OCI-LY3 (cell line): Measurements from ENCODE around the gene YWHAQ.
"Not testable (repeated sequence)": the region's sequence is repeated elsewhere in the genome, so short reads cannot be mapped to it uniquely, and the experiment has no call there.

ENCODE experiments used
- H2AFZ ChIP-seq: fragments of 200-600, 300-600 bp; shearing (Covaris generic); 2 replicates; pipeline ENCODE4 v1.6.0; 2014; ENCODE audit warnings: antibody characterized with exemption, low read depth, low read length
- H3K27ac ChIP-seq: fragments of 200-600, 300-600 bp; sonication (generic); 2 replicates; pipeline ENCODE4 v1.5.1; 2014; ENCODE audit warnings: mild to moderate bottlenecking, low read length, moderate library complexity, mixed read lengths
- H3K27me3 ChIP-seq: fragments of 200-600, 300-600 bp; sonication (generic); 2 replicates; pipeline ENCODE4 v1.6.1; 2014; ENCODE audit warnings: low read depth, low read length, mixed read lengths
- H3K36me3 ChIP-seq: fragments of 200-600, 300-600 bp; sonication (generic); replicated peaks from 2 replicates; pipeline ENCODE3; 2014; ENCODE audit warnings: low read depth, low read length, mixed read lengths
- H3K4me1 ChIP-seq: fragments of 300-600, 200-600 bp; sonication (generic); 2 replicates; pipeline ENCODE4 v1.6.1; 2014; ENCODE audit warnings: low read length, mixed read lengths
- H3K4me2 ChIP-seq: fragments of 200-600, 300-600 bp; sonication (generic); 2 replicates; pipeline ENCODE4 v1.6.1; 2014; ENCODE audit warnings: low read length, mixed read lengths
- H3K4me3 ChIP-seq: fragments of 300-600, 200-600 bp; sonication (generic); 2 replicates; pipeline ENCODE4 v1.5.1; 2014; ENCODE audit warnings: antibody characterized with exemption, mild to moderate bottlenecking, low read length, moderate library complexity
- H3K79me2 ChIP-seq: fragments of 300-600, 200-600 bp; shearing (Covaris generic); 2 replicates; pipeline ENCODE4 v1.6.1; 2014; ENCODE audit warnings: mild to moderate bottlenecking, low read length, mixed read lengths
- H3K9ac ChIP-seq: fragments of 300-600, 200-600 bp; shearing (Covaris generic); 2 replicates; pipeline ENCODE4 v1.6.0; 2014; ENCODE audit warnings: mild to moderate bottlenecking, low read length, moderate library complexity
- H3K9me3 ChIP-seq: fragments of 200-600, 300-600 bp; shearing (Covaris generic); 2 replicates; pipeline ENCODE4 v1.6.1; 2014; ENCODE audit warnings: low read length, mixed read lengths; ENCODE audit not compliant: insufficient read depth
- H4K20me1 ChIP-seq: fragments of 200-600, 300-600 bp; sonication (generic); 2 replicates; pipeline ENCODE4 v1.6.1; 2016; ENCODE audit warnings: low read length, mixed read lengths; ENCODE audit not compliant: insufficient read depth
- EZH2phosphoT487 ChIP-seq: fragments of 200-600 bp; shearing (Covaris generic); IDR thresholded peaks from 2 replicates; pipeline ENCODE4 v1.6.1; 2018; ENCODE audit warnings: antibody characterized with exemption, mixed run types, low read depth
- TF ChIP-seq, protein P1 (sequence below): fragments of 200-600, 300-600 bp; sonication (generic); IDR thresholded peaks from 2 replicates; pipeline ENCODE4 v1.5.1; 2014; ENCODE audit warnings: antibody characterized with exemption, low read length, low read depth

Gene YWHAQ

DNA sequence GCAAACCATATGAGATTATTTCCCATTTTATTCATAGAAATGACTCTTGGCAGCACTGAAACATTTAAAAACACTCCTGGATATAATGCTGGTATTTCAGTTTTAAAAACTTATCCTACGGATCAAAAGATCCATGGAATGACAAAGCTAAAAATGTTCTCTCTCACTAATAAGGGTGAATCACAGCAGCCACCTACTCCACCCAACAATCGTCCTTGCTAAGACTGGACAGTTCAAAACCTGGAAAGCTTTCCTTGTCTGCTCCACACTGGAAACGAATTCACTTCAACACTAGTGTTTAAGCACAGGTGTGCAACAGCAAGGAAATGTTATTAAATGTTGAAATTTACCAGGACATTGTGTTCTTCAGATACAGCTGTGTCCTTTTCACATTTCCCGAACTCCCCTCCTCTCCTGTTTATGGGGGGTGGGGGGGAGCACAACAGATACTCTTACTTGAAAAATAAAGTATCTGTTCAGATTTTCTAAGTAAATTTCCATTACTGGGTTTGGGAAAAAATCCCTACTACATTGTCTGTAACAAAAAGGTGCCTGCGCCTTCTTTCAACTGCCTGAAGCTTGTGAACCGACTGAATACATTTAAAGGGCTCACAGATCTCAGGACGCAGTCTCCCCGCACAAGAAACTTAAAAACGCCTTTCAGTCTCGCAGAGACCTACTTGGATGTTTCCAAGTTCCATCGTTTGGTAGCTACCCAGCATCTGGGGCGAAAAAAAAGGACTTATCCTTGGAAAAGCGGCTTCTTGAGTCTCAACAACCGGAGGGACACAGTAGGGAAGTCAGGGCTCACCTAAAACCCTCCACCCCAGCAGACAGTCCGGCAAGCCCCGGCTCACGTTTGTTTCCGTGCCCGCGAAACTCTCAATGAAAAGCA is 1.3 kb downstream of the YWHAQ start:
- Histone ChIP-seq H3K27ac (peak overlapping the region; percentile 74), H3K36me3 (peaks cover 36% of the 10 kb centered on the region), H3K9ac (peak overlapping the region; percentile 92), H4K20me1 (peaks cover 44% of the 10 kb centered on the region), H3K9me3 (no peaks in the 10 kb centered on the region), H2AFZ (no peak overlapping the region), H3K79me2 (peaks cover 60% of the 10 kb centered on the region), H3K4me3 (peak overlapping the region; percentile 97), H3K4me2 (peak overlapping the region; percentile 76), H3K4me1 (peaks cover 24% of the 10 kb centered on the region), H3K27me3 (peaks cover 15% of the 10 kb centered on the region)
- TF ChIP-seq, protein P1, sequence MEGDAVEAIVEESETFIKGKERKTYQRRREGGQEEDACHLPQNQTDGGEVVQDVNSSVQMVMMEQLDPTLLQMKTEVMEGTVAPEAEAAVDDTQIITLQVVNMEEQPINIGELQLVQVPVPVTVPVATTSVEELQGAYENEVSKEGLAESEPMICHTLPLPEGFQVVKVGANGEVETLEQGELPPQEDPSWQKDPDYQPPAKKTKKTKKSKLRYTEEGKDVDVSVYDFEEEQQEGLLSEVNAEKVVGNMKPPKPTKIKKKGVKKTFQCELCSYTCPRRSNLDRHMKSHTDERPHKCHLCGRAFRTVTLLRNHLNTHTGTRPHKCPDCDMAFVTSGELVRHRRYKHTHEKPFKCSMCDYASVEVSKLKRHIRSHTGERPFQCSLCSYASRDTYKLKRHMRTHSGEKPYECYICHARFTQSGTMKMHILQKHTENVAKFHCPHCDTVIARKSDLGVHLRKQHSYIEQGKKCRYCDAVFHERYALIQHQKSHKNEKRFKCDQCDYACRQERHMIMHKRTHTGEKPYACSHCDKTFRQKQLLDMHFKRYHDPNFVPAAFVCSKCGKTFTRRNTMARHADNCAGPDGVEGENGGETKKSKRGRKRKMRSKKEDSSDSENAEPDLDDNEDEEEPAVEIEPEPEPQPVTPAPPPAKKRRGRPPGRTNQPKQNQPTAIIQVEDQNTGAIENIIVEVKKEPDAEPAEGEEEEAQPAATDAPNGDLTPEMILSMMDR = no peak
- TF ChIP-seq EZH2phosphoT487 = no peak

DNA sequence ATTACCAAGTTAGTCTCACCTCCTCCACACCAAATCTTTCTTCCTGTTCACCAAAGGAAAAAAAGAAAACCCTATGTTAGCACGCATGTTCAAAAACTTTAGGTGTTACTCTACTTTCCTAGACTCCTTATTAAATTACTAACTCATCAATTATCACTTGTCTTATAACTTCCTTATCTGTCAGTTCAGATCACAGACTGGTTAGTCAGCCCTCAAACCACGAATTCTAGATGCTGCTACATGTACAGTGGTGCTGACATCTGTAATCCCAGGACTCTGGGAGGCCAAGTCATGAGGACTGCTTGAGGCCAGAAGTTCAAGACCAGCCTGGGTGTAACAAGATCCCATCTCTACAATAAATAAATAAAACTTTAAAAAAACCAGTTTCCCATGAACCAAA is 3.5 kb downstream of the YWHAQ start:
- Histone ChIP-seq H3K4me2 (no peak overlapping the region), H3K4me1 (peaks cover 24% of the 10 kb centered on the region), H3K36me3 (peaks cover 49% of the 10 kb centered on the region), H3K27me3 (peaks cover 9% of the 10 kb centered on the region), H3K9me3 (no peaks in the 10 kb centered on the region), H3K4me3 (no peak overlapping the region), H3K9ac (no peak overlapping the region), H4K20me1 (peaks cover 64% of the 10 kb centered on the region), H3K79me2 (peaks cover 80% of the 10 kb centered on the region), H2AFZ (no peak overlapping the region), H3K27ac (no peak overlapping the region)
- TF ChIP-seq, protein P1 = no peak
- TF ChIP-seq EZH2phosphoT487 = no peak

DNA sequence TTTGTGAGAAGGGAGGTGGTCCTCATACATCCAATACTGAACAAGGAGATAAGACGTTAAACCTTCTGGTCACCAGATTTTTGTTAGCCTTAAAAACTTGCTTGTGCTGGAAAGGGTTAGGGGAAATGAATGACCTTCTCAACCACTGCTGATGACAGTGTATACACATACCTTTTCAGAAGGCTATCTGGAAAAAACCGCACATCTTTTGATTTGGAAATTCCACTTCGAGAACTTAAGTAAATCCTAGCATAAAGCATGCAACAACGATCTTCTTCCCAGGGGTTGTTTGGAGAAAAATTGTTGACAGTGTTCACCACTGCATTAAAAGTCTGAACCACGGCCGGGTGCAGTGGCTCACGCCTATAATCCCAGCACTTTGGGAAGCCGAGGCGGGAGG is 7.6 kb downstream of the YWHAQ start:
- Histone ChIP-seq H3K9me3 (no peaks in the 10 kb centered on the region), H3K4me1 (0 out of 2 replicates have a peak, but pooled peaks cover 4% of the 10 kb centered on the region), H3K36me3 (peaks cover 47% of the 10 kb centered on the region), H3K4me3 (no peak overlapping the region), H3K79me2 (peaks cover 99% of the 10 kb centered on the region), H3K4me2 (no peak overlapping the region), H3K27ac (no peak overlapping the region), H2AFZ (no peak overlapping the region), H3K9ac (no peak overlapping the region), H3K27me3 (no peaks in the 10 kb centered on the region), H4K20me1 (peaks cover 88% of the 10 kb centered on the region)
- TF ChIP-seq, protein P1 = no peak
- TF ChIP-seq EZH2phosphoT487 = no peak

DNA sequence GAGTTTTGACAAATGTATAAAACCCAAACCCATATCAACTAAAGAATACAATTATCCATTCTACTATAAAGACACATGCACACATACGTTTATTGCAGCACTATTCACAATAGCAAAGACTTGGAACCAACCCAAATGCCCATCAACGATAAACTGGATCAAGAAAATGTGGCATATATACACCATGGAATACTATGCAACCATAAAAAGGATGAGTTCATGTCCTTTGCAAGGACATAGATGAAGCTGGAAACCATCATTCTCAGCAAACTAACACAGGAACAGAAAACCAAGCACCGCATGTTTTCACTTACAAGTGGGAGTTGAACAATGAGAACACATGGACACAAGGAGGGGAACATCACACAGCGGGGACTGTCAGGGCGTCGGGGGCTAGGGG is 9.1 kb downstream of the YWHAQ start:
- not testable (repeated sequence) for H3K27me3 ChIP-seq, H3K9me3 ChIP-seq, H3K4me2 ChIP-seq, H2AFZ ChIP-seq, H3K4me1 ChIP-seq, H3K27ac ChIP-seq, H3K4me3 ChIP-seq, H3K9ac ChIP-seq
- H3K36me3 ChIP-seq = peaks cover 43% of the 10 kb centered on the region
- H3K79me2 ChIP-seq = peaks cover 99% of the 10 kb centered on the region
- peaks cover 84% of the 10 kb centered on the region for H4K20me1 ChIP-seq
